Stimulated activated CD4-positive, alpha-beta T cell treated with anti-CD3 and anti-CD28 coated beads, Interleukin-1b, Interleukin-23, amount 100 ng/mL, for 1 hour (primary cell): Measurements from ENCODE around the gene CPLX3.

Source experiments
- DNase-seq, 2 donors: peaks; one replicate each; pipeline ENCODE4 v3.0.0-alpha.2; 2020; ENCODE audit warnings: low read depth in 2 of 2

Gene CPLX3

GRCh38 chr15:74802290-74802689 lies 24.1 kb upstream of the CPLX3 start:
- no peak for DNase-seq

- DNase-seq = no peak
Measured at GRCh38 chr15:74802862-74803447, 23.5 kb upstream of the CPLX3 start.

- DNase-seq = no peak
Measured at GRCh38 chr15:74804935-74805334, 21.5 kb upstream of the CPLX3 start.

- DNase-seq = no peak
Measured at GRCh38 chr15:74807282-74807681, 19.1 kb upstream of the CPLX3 start.

- DNase-seq = no peak
Measured at GRCh38 chr15:74808078-74808839, 18.2 kb upstream of the CPLX3 start.

- no peak for DNase-seq
Measured at GRCh38 chr15:74808840-74809229, 17.6 kb upstream of the CPLX3 start.

GRCh38 chr15:74809242-74809641 lies 17.2 kb upstream of the CPLX3 start:
- DNase-seq = no peak

GRCh38 chr15:74809956-74810355 lies 16.5 kb upstream of the CPLX3 start:
- no peak for DNase-seq

- DNase-seq = no peak
Measured at GRCh38 chr15:74812533-74812932, 13.9 kb upstream of the CPLX3 start, which contains the start of gene LMAN1L. LMAN1L (plus strand) TSS chr15:74812835; CDS start chr15:74812855, 20 bp downstream.

GRCh38 chr15:74815121-74815934 lies 11.1 kb upstream of the CPLX3 start:
- DNase-seq = no peak

GRCh38 chr15:74815961-74816360 lies 10.5 kb upstream of the CPLX3 start:
- no peak for DNase-seq

- DNase-seq = no peak
Measured at GRCh38 chr15:74816624-74817369, 9.6 kb upstream of the CPLX3 start.

- DNase-seq = no peak
Measured at GRCh38 chr15:74817370-74817737, 9.1 kb upstream of the CPLX3 start.

- no peak for DNase-seq
Measured at GRCh38 chr15:74820056-74820455, 6.4 kb upstream of the CPLX3 start.

- DNase-seq = no peak
Measured at GRCh38 chr15:74821091-74821789, 5.2 kb upstream of the CPLX3 start.

GRCh38 chr15:74821790-74822158 lies 4.7 kb upstream of the CPLX3 start:
- no peak for DNase-seq

- DNase-seq = no peak
Measured at GRCh38 chr15:74822233-74822632, 4.2 kb upstream of the CPLX3 start.

GRCh38 chr15:74823324-74823723 lies 3.1 kb upstream of the CPLX3 start:
- no peak for DNase-seq

- no peak for DNase-seq
Measured at GRCh38 chr15:74824976-74825375, 1.5 kb upstream of the CPLX3 start.

GRCh38 chr15:74825866-74826265 lies 561 bp upstream of the CPLX3 start:
- no peak for DNase-seq

- no peak for DNase-seq
Measured at GRCh38 chr15:74826921-74827320, 494 bp downstream of the CPLX3 start.
